Measurements from ENCODE around the gene PPP3R1.
A peak's percentile ranks its signal among the peaks of the same experiment; 100 is the strongest.

The PPP3R1 gene

DNA sequence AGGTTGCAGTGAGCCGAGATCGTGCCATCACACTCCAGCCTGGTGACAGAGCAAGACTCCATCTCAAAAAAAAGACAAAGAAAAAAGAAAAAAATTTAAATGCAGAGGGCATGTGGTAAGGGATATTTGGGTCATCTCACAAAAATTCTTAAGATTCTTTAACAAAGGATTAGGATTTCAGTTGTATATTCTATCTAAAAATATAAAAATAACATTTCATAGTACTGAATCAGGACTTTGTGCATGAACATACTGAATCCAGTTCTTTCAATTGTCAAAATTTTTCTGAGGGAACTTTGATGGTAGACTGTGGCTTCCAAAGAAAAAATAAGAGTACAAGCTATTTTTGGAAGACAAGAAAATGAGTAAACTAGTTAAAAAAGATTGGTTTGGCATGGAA is 6.5 kb upstream of the PPP3R1 start:
- no peak for DNase-seq (ENCODE audit: low spot score)

- no peak for DNase-seq (ENCODE audit: low spot score)
These were observed 3.7 kb upstream of the PPP3R1 start for GRCh38 chr2:68256093-68256450.

DNA sequence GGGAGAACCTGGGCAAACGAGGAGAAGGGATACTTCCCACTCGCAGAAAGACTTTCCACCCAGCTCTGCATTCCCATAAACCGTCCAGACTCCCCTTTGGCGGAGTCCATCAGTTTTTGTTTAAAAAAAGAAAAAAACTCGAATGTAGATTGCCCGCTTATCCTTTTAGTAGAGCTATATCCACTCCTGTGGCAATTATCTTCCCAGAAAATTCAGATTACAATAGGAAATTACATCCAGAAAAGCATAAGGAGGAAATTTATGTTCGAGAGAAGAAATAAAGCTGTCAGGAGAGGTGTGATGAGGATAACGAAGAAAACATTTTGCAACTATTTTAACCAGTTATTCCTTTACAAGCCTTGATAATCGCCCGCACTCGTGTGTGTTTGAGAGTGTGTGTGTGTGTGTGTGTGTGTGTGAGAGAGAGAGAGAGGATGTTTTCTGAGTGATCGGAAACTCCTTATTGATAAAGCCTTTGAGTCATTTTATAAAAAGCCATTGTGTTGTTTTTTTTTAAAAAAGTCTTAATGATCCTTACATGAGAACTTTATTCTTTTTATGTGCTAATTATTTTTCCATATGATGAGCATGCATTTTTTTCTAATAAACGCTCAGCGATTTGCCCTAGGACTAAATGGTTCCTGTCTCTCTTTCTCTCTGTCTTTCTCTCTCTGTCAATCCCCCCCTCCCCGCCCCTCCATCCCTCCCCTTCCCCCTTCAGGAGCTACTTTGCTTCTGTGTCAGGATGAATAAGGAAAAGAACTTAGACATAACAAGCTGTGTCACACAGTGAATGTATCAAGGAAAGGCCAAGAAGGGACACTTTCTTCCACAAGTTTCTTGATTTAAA is 1.1 kb upstream of the PPP3R1 start:
- DNase-seq (ENCODE audit: low spot score) = no peak

DNA sequence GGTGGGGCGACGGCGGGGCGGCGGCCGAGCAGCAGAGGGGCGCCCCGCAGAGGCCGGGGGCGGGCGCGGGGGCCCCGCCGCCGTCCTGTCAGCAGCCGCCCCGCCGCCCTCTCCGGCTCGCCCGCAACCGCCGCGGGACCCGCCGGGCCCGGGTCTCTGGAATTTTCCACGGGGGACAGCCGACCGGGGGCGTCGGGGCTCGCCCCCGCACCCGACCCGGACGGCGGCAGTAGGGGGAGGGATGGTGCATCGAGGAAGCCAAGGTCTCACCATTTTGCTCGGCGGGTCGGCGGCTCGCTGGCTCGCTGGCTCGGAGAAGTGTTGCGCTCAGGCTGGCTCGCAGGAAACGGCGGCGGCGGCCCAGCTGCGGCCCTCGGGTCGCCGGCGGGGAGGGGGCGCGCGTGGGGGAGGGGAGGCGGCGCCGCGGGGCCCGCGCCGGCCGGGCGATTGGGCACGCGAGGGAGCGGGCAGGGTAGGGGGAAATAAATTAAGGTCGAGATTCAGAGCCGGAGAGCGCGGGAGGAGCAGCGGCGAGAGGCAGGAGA is 405 bp downstream of the PPP3R1 start:
- DNase-seq (ENCODE audit: low spot score) = peak; percentile 77

- DNase-seq (ENCODE audit: low spot score) = peak; percentile 70
These were observed 1.0 kb downstream of the PPP3R1 start for GRCh38 chr2:68251187-68251854.

GRCh38 chr2:68250652-68251186 is 1.6 kb downstream of the PPP3R1 start:
- DNase-seq (ENCODE audit: low spot score) = no peak

GRCh38 chr2:68250196-68250595 is 2.1 kb downstream of the PPP3R1 start:
- no peak for DNase-seq (ENCODE audit: low spot score)

DNA sequence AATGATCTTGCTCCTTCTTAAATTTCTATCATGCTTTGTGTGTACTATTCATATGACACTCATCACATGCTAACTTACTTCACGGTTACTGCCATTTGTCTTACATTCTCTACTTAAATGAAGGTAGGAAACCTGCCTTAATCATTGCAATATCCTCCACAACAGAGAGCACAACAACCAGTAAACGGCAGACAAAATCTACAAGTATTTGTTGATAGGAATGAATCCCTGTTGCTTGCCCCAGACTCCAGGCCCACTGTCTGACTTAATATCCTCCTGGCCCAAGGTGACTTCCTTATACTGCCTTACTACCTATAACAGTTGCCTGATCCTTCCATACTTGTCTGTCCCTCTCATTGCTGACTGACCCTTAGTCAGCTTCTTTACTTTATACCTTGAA is 3.5 kb downstream of the PPP3R1 start:
- DNase-seq (ENCODE audit: low spot score) = no peak

DNA sequence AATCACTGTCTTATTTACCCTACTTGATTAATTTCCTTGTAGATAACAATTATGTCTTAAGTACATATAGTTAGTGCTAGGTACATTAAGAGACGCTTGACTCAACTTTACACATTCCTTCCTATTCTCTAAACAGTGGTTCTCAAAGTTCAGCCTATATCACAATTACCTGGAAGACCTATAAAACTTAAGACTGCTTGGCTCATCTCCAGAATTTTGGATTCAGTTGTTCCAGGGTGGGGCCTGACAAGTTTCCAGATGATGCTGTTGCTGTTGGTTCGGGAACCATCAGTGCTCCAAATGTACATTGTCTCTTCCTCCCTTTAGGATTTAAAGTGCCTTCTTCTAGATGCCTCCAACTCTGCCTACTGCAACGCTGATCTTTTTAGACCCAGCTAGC is 4.0 kb downstream of the PPP3R1 start:
- DNase-seq (ENCODE audit: low spot score) = no peak

DNA sequence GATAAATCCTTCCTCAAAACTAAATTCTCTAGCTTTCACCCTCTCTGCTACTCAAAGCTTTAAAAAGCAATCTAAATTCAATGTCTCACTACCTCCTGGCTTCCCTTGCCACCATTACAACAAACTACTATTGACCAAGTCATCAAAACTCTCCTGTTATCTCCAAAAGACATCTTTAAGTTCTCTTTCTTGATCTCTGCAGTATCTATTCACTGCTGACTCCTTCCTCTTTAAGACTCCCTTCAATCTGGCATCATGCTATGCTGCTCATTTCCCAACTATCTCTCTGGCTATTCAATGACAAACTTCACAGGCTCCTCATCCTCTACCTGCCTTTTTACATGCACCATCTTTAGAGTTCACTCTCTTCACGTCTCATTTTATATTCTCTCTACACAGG is 5.9 kb downstream of the PPP3R1 start:
- no peak for DNase-seq (ENCODE audit: low spot score)

DNA sequence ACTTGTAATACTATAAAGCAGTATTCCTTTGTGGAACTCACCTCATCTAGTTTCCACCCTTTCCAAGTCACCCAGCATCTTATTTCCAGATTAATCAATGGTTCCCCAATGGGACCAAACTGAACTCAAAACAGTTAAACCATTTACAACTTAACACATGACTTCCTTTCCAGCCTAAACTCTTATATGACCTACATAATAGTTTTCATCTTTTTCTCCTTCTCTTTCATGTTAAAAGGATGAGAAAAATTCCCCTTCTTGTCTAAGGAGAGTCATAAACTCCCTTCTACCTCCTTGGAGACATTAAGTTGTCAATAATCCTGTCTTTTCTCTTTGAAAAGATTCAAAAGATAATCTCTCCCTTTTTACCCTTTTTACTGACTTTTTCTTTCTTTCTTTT is 6.7 kb downstream of the PPP3R1 start:
- DNase-seq (ENCODE audit: low spot score) = no peak

DNA sequence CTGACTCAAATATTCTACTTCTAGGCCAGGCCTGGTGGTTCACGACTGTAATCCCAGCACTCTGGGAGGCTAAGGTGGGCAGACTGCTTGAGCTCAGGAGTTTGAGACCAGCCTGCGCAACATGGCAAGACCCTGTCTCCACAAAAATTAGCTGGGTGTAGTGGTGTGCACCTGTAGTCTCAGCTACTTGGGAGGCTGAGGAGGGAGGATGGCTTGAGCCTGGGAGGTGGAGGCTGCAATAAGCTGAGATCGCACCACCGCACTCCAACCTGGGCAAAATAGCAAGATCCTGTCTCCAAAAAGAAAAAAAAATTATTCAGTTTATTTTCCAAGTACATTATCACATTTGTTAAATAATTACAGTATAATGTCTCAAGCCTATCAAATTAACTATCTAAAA is 7.3 kb downstream of the PPP3R1 start:
- no peak for DNase-seq (ENCODE audit: low spot score)

GRCh38 chr2:68244456-68244855 is 7.9 kb downstream of the PPP3R1 start:
- no peak for DNase-seq (ENCODE audit: low spot score)

DNA sequence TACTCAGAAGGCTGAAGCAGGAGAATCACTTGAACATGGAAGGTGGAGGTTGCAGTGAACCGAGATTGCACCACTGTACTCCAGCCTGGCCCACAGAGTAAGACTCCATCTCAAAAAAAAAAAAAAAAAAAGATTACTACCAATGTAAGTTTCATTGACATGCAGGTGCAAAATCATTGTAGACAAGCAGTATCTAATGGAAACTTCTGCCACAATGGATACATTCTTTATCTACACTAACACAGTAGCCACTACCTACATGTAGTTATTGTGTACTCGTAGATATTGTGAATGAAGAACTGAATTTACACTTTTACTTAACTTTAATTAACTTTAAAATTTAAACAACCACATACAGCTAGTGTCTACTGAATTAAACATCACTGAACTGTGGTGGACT is 10.6 kb downstream of the PPP3R1 start:
- DNase-seq (ENCODE audit: low spot score) = no peak

DNA sequence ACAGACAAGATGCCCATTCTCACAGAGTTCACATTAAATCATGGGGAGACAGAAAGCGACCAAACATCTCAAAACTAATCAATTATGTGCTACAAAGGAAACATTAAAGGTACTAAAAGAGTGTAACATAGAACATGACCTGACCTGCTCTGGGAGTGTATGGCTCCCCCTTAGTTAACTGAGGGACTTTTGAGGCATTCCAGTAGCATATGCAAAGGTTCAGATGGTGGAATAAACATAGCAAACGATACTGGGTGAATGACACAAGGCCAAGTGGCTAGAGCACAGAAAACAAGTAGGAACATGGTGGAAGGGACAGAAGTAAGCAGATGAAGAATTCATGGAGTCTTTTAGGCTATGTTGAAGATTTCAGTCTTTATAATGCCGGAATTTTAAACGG is 11.9 kb downstream of the PPP3R1 start:
- DNase-seq (ENCODE audit: low spot score) = no peak

DNA sequence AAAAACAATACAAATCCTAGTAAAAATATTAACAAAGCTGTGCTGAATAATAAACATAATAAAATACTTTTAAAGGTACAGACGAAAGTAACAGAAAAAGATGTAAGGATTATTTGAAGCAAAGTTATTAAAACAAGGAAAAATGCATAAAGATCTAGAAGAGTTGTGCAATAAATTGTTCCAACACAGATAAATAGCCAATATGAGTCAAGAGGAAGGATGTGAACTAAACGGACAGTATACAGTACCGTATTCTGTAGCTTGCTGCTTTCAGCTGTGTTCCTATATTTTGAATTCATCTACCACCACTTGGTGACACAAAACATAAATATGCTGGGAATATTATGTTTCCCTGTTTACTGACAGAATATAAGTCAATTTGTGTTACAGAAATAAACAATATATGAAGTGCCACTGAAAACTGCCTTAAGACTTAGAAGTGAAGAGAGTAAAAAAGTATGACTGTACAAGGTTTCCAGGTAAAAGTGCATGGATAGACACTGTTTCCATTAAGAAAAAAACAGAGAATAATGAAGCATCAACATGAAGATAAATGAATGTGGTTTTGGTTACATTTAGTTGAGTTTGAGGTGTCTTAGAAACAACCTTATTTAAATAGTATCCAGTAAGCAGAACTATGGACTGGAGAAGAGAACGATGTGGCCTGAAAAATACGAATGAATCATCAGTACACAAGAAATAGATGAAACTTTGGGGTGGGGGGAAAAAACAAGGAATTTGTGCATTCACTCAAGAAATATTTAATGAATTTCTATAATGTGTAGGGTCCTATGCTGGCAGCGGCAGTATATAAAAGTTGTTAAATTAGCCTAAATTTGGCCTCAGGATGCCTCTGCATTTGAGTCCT is 13.1 kb downstream of the PPP3R1 start:
- DNase-seq (ENCODE audit: low spot score) = no peak

- DNase-seq (ENCODE audit: low spot score) = no peak
These were observed 14.3 kb downstream of the PPP3R1 start for GRCh38 chr2:68237976-68238580.

DNA sequence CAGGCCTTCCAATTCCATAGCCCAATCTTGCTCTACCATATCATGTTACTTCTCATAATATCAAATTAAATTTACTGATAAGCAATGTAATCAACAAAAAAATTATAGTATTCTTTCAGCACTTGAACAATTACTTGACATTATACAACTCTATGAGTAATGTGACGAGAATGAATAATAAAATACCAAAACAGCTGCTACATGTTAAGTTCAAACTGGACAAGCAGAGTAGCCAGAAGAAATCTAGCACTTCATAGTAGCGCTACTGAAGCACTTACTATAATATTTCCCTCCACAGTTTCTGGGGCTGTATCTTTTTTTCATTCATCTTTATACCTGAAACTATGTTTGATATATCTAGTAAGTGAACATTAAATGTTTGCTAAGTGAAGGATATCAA is 14.9 kb downstream of the PPP3R1 start:
- DNase-seq (ENCODE audit: low spot score) = no peak

GRCh38 chr2:68236876-68237275 is 15.5 kb downstream of the PPP3R1 start:
- DNase-seq (ENCODE audit: low spot score) = no peak

GRCh38 chr2:68236103-68236734 is 16.1 kb downstream of the PPP3R1 start:
- DNase-seq (ENCODE audit: low spot score) = no peak

DNA sequence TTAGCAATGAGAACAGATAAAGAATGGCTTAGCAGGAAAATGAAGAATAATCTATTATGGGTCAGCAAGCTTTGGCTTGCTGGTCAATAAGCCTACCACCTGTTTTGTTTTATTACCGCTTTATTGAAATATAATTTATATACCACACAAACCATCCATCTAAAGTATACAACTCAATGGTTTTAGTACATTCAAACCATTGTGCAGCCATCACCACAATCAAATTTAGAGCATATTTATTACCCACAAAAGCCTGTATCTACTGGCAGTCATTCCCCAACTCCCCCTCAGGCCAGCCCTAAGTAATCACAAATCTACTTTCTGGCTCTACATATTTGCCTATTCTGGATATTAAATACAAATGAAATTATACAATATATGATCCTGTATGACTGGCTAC is 17.2 kb downstream of the PPP3R1 start:
- no peak for DNase-seq (ENCODE audit: low spot score)

Measured in ecto neural progenitor cell (in vitro differentiated cells).